A549 (cell line): Measurements from ENCODE around the gene IRF4. TPM values are rescaled to one million over a fixed set of nuclear protein-coding genes. Genes with fewer than 3 reads are reported as not detected.

Experiments used
- ATAC-seq, 2 experiments: fragments of 200-7000 bp in 1 of 2; fragments of >200 bp in 1 of 2; cut with Nextera tagmentation in 1 of 2; cut with Tn5 transposase in 1 of 2; 3 replicates each; pipeline versions ENCODE4 v1.8.0 to v1.9.1; 2018 to 2020; ENCODE audit warnings: mild to moderate bottlenecking in 1 of 2, moderate library complexity in 1 of 2
- CTCF ChIA-PET: fragments of 300-600 bp; sonication (Branson Sonifier 250); formaldehyde crosslinking; extraction: SDS; loops from one replicate; lab custom pipeline; 2021; ENCODE audit warnings: antibody characterized with exemption, inconsistent platforms; lab: Yijun Ruan, JAX
- POLR2A ChIA-PET: fragments of 350-600 bp; formaldehyde crosslinking; extraction: SDS; loops from one replicate; lab custom pipeline; 2021; ENCODE audit warnings: antibody characterized with exemption, inconsistent platforms; lab: Yijun Ruan, JAX
- DNase-seq, 2 experiments: peaks; one replicate each; pipeline versions ENCODE4 v3.0.0 to v3.0.0-alpha.2; 2011 to 2016; ENCODE audit warnings: low read depth in 1 of 2, low spot score in 1 of 2
- FAIRE-seq: peaks from 2 replicates; lab custom pipeline; 2011; peaks lifted over from hg19 to GRCh38; lab: Jason Lieb, UNC
- H3K27ac ChIP-seq, 2 experiments: fragments of >200 bp; sonication (Bioruptor Twin); formaldehyde crosslinking; 3 replicates each; pipeline ENCODE4 v1.5.1; 2016 to 2017
- H3K4me1 ChIP-seq: fragments of >200 bp; sonication (Bioruptor Twin); formaldehyde crosslinking; 3 replicates; pipeline ENCODE4 v1.6.1; 2016
- H3K4me2 ChIP-seq: fragments of >200 bp; sonication (Bioruptor Twin); formaldehyde crosslinking; 3 replicates; pipeline ENCODE4 v1.6.1; 2016
- H3K4me3 ChIP-seq: fragments of >200 bp; sonication (Bioruptor Twin); formaldehyde crosslinking; 3 replicates; pipeline ENCODE4 v1.5.1; 2016
- H3K9me3 ChIP-seq: fragments of >200 bp; sonication (Bioruptor Twin); formaldehyde crosslinking; 3 replicates; pipeline ENCODE4 v1.6.1; 2016
- ATOH8 ChIP-seq: fragments of 250-450 bp; sonication (Bioruptor Pico); IDR thresholded peaks from 2 replicates; pipeline ENCODE4 v1.5.0; 2020; ENCODE audit warnings: low read depth, mild to moderate bottlenecking, moderate library complexity
- BCL3 ChIP-seq: fragments of >200 bp; sonication (Bioruptor Twin); formaldehyde crosslinking; IDR thresholded peaks from 3 replicates; pipeline ENCODE4 v1.6.1; 2016
- CBX2 ChIP-seq: fragments of 200-600 bp; sonication (generic); IDR thresholded peaks from 2 replicates; pipeline ENCODE4 v1.6.1; 2016; ENCODE audit warnings: low read depth, mild to moderate bottlenecking, borderline replicate concordance
- CBX8 ChIP-seq: fragments of 200-600 bp; sonication (generic); IDR thresholded peaks from 2 replicates; pipeline ENCODE4 v1.6.1; 2016
- CHD2 ChIP-seq: fragments of 150-350 bp; IDR thresholded peaks from 2 replicates; pipeline ENCODE4 v1.6.1; 2014; ENCODE audit warnings: low read length; ENCODE audit not compliant: partially characterized antibody
- E2F6 ChIP-seq: IDR thresholded peaks from 2 replicates; pipeline ENCODE4 v1.6.1; 2012; ENCODE audit warnings: low read depth, borderline replicate concordance
- ESRRA ChIP-seq: fragments of 150-350 bp; IDR thresholded peaks from 2 replicates; pipeline ENCODE4 v1.6.1; 2014; ENCODE audit warnings: mild to moderate bottlenecking, low read length, borderline replicate concordance
- FOSB ChIP-seq: fragments of 250-450 bp; sonication (Bioruptor Pico); IDR thresholded peaks from 2 replicates; pipeline ENCODE4 v1.5.0; 2020; ENCODE audit warnings: mild to moderate bottlenecking, moderate library complexity
- FOXS1 ChIP-seq: fragments of 250-450 bp; sonication (Bioruptor Pico); IDR thresholded peaks from 2 replicates; pipeline ENCODE4 v1.5.0; 2020; ENCODE audit warnings: mild to moderate bottlenecking, moderate library complexity
- GATA3 ChIP-seq: IDR thresholded peaks from 2 replicates; pipeline ENCODE4 v1.6.1; 2012; ENCODE audit warnings: borderline replicate concordance
- HEYL ChIP-seq: fragments of 250-450 bp; sonication (Bioruptor Pico); IDR thresholded peaks from 2 replicates; pipeline ENCODE4 v1.8.0; 2021; ENCODE audit warnings: mild to moderate bottlenecking, moderate library complexity
- HOXA7 ChIP-seq: fragments of 250-450 bp; sonication (Bioruptor Pico); IDR thresholded peaks from 2 replicates; pipeline ENCODE4 v1.5.0; 2020; ENCODE audit warnings: mild to moderate bottlenecking, moderate library complexity
- JUNB ChIP-seq: fragments of >200 bp; sonication (Bioruptor Twin); formaldehyde crosslinking; IDR thresholded peaks from 2 replicates; pipeline ENCODE4 v1.6.1; 2016
- MYC ChIP-seq: IDR thresholded peaks from 2 replicates; pipeline ENCODE4 v1.6.1; 2012; ENCODE audit warnings: mild to moderate bottlenecking, inconsistent platforms, low read length, improper control_type of control experiment, borderline replicate concordance
- NPAS2 ChIP-seq: fragments of 250-450 bp; sonication (Bioruptor Pico); IDR thresholded peaks from 2 replicates; pipeline ENCODE4 v1.8.0; 2022; ENCODE audit warnings: mild to moderate bottlenecking, moderate library complexity, borderline replicate concordance
- NR3C1 ChIP-seq: fragments of >200 bp; sonication (Bioruptor Twin); formaldehyde crosslinking; IDR thresholded peaks from 3 replicates; pipeline ENCODE4 v1.6.1; 2017
- PHF8 ChIP-seq: fragments of 200-600 bp; sonication (generic); IDR thresholded peaks from 2 replicates; pipeline ENCODE4 v1.6.1; 2016; ENCODE audit warnings: low read depth, mild to moderate bottlenecking, antibody characterized with exemption, moderate library complexity, borderline replicate concordance
- POLR2A ChIP-seq: IDR thresholded peaks from 2 replicates; pipeline ENCODE4 v1.6.1; 2012; ENCODE audit warnings: mild to moderate bottlenecking, low read length
- RAD21 ChIP-seq, 2 experiments: fragments of >200 bp in 1 of 2; sonication (Bioruptor Twin) in 1 of 2; formaldehyde crosslinking in 1 of 2; IDR thresholded peaks in 1 of 2; conservative IDR thresholded peaks in 1 of 2; 2 replicates in 1 of 2; 3 replicates in 1 of 2; pipeline ENCODE4 v1.6.1; 2012 to 2018; ENCODE audit warnings: inconsistent platforms in 1 of 2
- RCOR1 ChIP-seq: fragments of 150-350 bp; IDR thresholded peaks from 2 replicates; pipeline ENCODE4 v1.6.1; 2014; ENCODE audit warnings: antibody characterized with exemption, low read length, low read depth
- RFX5 ChIP-seq: fragments of 450-650 bp; IDR thresholded peaks from 2 replicates; pipeline ENCODE4 v1.7.1; 2014; ENCODE audit warnings: antibody characterized with exemption, mild to moderate bottlenecking, moderate library complexity
- SMC3 ChIP-seq: fragments of >200 bp; sonication (Bioruptor Twin); formaldehyde crosslinking; IDR thresholded peaks from 3 replicates; pipeline ENCODE4 v1.6.1; 2018; ENCODE audit warnings: inconsistent platforms
- ZSCAN20 ChIP-seq: fragments of 250-450 bp; sonication (Bioruptor Pico); IDR thresholded peaks from 2 replicates; pipeline ENCODE4 v1.8.0; 2022; ENCODE audit warnings: mild to moderate bottlenecking, moderate library complexity
- WGBS: methylation state at CpG from one replicate; pipeline ENCODE4 v1.1.6; 2017; ENCODE audit errors: missing lambda C conversion rate; 5-methylcytosine and 5-hydroxymethylcytosine counted together
- polyA plus RNA-seq, 4 experiments: library from polyadenylated mRNA; depleted of rRNA in 3 of 4; stranded (reverse); fragments of >200 nt; fragmentation: RNase III in 1 of 4; extraction: RNeasy Plus Mini Kit Qiagen cat#74134 plus additional on column Dnase treatment in 1 of 4; gene quantifications; 2 replicates in 3 of 4; 3 replicates in 1 of 4; pipeline ENCODE4 v1.2.3, GENCODE V29; 2011 to 2017
- TF ChIP-seq, protein P1 (sequence below): fragments of >200 bp; sonication (Bioruptor Twin); formaldehyde crosslinking; IDR thresholded peaks from 3 replicates; pipeline ENCODE4 v1.5.1; 2016
- TF ChIP-seq, protein P2 (sequence below): fragments of >200 bp; sonication (Bioruptor Twin); formaldehyde crosslinking; IDR thresholded peaks from 2 replicates; pipeline ENCODE4 v1.6.1; 2016
- TF ChIP-seq, protein P3 (sequence below): fragments of 450-650 bp; IDR thresholded peaks from 2 replicates; pipeline ENCODE4 v1.6.1; 2014; ENCODE audit warnings: antibody characterized with exemption
- TF ChIP-seq, protein P4 (sequence below): fragments of 200-600 bp; sonication (generic); IDR thresholded peaks from 2 replicates; pipeline ENCODE4 v1.6.1; 2016; ENCODE audit warnings: antibody characterized with exemption, mild to moderate bottlenecking, moderate library complexity
- TF ChIP-seq, protein P5 (sequence below): IDR thresholded peaks from 2 replicates; pipeline ENCODE4 v1.6.1; 2012

Gene IRF4
- polyA plus RNA-seq, 2 of the 4 experiments (the other 2 are of a cell fraction): 0.03 TPM

GRCh38 chr6:367298-367794 lies 24.2 kb upstream of the IRF4 start:
- H3K27ac ChIP-seq: no peak overlapping the region
- H3K4me1 ChIP-seq: no peaks in the 10 kb centered on the region
- TF ChIP-seq PHF8 (no peak), NR3C1 (no peak), FOSB (no peak), ZSCAN20 (CRISPR knock-in tag) (no peak), MYC (no peak), RCOR1 (no peak), NPAS2 (CRISPR knock-in tag) (no peak), HEYL (no peak), BCL3 (no peak), CBX8 (no peak), GATA3 (no peak), CHD2 (no peak), POLR2A (no peak), SMC3 (no peak), RFX5 (no peak), JUNB (no peak)
- TF ChIP-seq, protein P1, sequence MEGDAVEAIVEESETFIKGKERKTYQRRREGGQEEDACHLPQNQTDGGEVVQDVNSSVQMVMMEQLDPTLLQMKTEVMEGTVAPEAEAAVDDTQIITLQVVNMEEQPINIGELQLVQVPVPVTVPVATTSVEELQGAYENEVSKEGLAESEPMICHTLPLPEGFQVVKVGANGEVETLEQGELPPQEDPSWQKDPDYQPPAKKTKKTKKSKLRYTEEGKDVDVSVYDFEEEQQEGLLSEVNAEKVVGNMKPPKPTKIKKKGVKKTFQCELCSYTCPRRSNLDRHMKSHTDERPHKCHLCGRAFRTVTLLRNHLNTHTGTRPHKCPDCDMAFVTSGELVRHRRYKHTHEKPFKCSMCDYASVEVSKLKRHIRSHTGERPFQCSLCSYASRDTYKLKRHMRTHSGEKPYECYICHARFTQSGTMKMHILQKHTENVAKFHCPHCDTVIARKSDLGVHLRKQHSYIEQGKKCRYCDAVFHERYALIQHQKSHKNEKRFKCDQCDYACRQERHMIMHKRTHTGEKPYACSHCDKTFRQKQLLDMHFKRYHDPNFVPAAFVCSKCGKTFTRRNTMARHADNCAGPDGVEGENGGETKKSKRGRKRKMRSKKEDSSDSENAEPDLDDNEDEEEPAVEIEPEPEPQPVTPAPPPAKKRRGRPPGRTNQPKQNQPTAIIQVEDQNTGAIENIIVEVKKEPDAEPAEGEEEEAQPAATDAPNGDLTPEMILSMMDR: no peak
- TF ChIP-seq, protein P2, sequence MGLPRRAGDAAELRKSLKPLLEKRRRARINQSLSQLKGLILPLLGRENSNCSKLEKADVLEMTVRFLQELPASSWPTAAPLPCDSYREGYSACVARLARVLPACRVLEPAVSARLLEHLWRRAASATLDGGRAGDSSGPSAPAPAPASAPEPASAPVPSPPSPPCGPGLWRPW: no peak
- TF ChIP-seq, protein P3, sequence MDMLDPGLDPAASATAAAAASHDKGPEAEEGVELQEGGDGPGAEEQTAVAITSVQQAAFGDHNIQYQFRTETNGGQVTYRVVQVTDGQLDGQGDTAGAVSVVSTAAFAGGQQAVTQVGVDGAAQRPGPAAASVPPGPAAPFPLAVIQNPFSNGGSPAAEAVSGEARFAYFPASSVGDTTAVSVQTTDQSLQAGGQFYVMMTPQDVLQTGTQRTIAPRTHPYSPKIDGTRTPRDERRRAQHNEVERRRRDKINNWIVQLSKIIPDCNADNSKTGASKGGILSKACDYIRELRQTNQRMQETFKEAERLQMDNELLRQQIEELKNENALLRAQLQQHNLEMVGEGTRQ: no peak
- TF ChIP-seq, protein P4, sequence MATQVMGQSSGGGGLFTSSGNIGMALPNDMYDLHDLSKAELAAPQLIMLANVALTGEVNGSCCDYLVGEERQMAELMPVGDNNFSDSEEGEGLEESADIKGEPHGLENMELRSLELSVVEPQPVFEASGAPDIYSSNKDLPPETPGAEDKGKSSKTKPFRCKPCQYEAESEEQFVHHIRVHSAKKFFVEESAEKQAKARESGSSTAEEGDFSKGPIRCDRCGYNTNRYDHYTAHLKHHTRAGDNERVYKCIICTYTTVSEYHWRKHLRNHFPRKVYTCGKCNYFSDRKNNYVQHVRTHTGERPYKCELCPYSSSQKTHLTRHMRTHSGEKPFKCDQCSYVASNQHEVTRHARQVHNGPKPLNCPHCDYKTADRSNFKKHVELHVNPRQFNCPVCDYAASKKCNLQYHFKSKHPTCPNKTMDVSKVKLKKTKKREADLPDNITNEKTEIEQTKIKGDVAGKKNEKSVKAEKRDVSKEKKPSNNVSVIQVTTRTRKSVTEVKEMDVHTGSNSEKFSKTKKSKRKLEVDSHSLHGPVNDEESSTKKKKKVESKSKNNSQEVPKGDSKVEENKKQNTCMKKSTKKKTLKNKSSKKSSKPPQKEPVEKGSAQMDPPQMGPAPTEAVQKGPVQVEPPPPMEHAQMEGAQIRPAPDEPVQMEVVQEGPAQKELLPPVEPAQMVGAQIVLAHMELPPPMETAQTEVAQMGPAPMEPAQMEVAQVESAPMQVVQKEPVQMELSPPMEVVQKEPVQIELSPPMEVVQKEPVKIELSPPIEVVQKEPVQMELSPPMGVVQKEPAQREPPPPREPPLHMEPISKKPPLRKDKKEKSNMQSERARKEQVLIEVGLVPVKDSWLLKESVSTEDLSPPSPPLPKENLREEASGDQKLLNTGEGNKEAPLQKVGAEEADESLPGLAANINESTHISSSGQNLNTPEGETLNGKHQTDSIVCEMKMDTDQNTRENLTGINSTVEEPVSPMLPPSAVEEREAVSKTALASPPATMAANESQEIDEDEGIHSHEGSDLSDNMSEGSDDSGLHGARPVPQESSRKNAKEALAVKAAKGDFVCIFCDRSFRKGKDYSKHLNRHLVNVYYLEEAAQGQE: no peak
- H3K4me3 ChIP-seq: no peak overlapping the region
- ChIA-PET CTCF (no interaction called here), POLR2A (no interaction called here)
- no peak for FAIRE-seq
- peaks cover 2% of the 10 kb centered on the region; the same call in 1 of the 3 replicates for H3K9me3 ChIP-seq
- 31% methylated on average over 8 of the region's 8 CpGs for WGBS
- H3K4me2 ChIP-seq: no peak overlapping the region
- no peak for DNase-seq
- ATAC-seq: no peak

DNA sequence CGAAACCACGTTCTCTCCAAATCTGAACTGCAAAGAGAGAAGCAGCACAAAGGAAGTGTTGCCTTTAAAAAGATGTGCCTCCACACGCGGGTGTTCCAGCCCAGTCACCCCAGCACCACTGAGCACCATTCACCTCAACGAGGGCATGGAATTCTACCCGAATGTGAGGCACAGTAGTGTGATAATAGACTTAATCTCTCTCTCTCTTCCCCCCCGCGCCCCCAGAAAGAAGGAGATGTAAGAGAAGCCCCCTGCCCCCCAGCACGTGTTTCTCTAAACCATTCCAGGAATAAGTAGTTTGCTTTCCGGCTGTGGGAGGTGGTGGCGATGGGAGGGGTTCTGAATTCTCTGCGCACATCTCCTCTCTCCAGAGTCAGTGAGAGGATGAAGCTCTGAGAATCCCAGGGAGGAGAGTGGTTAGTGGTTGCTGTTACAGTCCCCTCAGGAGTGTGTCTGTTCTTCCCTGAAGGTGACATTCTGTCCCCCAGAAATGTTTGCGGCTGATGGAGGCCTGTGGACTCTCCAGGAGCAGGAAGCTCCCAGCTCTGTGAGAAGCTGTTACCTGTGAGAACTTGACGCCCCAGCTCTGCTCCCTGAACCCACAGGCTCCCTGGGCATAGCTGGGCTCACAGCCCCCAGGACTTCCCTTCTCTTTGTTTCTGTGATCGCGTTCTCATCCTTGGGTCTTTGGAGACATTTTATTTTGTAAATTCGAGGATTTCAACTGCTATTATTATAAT lies 23.5 kb upstream of the IRF4 start:
- Histone ChIP-seq H3K4me2 (no peak overlapping the region), H3K9me3 (peaks cover 2% of the 10 kb centered on the region; the same call in 1 of the 3 replicates), H3K27ac (no peak overlapping the region), H3K4me3 (no peak overlapping the region), H3K4me1 (no peaks in the 10 kb centered on the region)
- ChIA-PET POLR2A (no interaction called here), CTCF (no interaction called here)
- FAIRE-seq (no peak), ATAC-seq (no peak), DNase-seq (no peak)
- WGBS: 32% methylated on average over 16 of the region's 17 CpGs
- no peak for TF ChIP-seq HOXA7 (CRISPR knock-in tag)
- TF ChIP-seq, protein P5, sequence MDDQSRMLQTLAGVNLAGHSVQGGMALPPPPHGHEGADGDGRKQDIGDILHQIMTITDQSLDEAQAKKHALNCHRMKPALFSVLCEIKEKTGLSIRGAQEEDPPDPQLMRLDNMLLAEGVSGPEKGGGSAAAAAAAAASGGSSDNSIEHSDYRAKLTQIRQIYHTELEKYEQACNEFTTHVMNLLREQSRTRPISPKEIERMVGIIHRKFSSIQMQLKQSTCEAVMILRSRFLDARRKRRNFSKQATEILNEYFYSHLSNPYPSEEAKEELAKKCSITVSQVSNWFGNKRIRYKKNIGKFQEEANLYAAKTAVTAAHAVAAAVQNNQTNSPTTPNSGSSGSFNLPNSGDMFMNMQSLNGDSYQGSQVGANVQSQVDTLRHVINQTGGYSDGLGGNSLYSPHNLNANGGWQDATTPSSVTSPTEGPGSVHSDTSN: no peak
- TF ChIP-seq RCOR1: no peak
- TF ChIP-seq FOXS1: no peak
- no peak for TF ChIP-seq E2F6
- no peak for TF ChIP-seq RAD21 (conservative IDR thresholded peaks at IDR 0.05 in 1 of 2, IDR thresholded peaks at IDR 0.05 in 1 of 2)
- no peak for TF ChIP-seq FOSB
- TF ChIP-seq ATOH8 (CRISPR knock-in tag): no peak
- no peak for TF ChIP-seq CBX2
- TF ChIP-seq ESRRA: no peak
